K562 (cell line): ENCODE results near the gene RPL27. TPM values are rescaled to one million over a fixed set of nuclear protein-coding genes. Genes with fewer than 3 reads are reported as not detected.

Experiments
- ADNP ChIP-seq: fragments of 200-800 bp; sonication (Bioruptor generic); IDR thresholded peaks from 2 replicates; pipeline ENCODE4 v1.6.1; 2016; ENCODE audit warnings: missing genetic modification characterization, missing compliant biosample characterization
- BDP1 ChIP-seq: IDR thresholded peaks from 3 replicates; pipeline ENCODE4 v1.6.1; 2011; ENCODE audit not compliant: insufficient read length, insufficient read depth
- CSDE1 ChIP-seq, 2 experiments: fragments of 450-650 bp; IDR thresholded peaks; 2 replicates each; pipeline ENCODE4 v1.6.1; 2016; ENCODE audit warnings: mild to moderate bottlenecking in 1 of 2
- E2F6 ChIP-seq, 2 experiments: IDR thresholded peaks; 2 replicates each; pipeline ENCODE4 v1.6.1; 2011; ENCODE audit warnings: borderline replicate concordance in 1 of 2, control low read depth in 1 of 2, low read depth in 1 of 2, low read length in 1 of 2, mild to moderate bottlenecking in 1 of 2, mixed read lengths in 1 of 2, moderate library complexity in 1 of 2; ENCODE audit not compliant: insufficient read depth in 1 of 2, insufficient read length in 1 of 2, poor library complexity in 1 of 2, severe bottlenecking in 1 of 2; ENCODE audit errors: extremely low read depth in 1 of 2
- EZH2 ChIP-seq: IDR thresholded peaks from 2 replicates; pipeline ENCODE4 v1.6.1; 2012; ENCODE audit warnings: low read depth, mild to moderate bottlenecking, inconsistent platforms, low read length, borderline replicate concordance
- IRF2 ChIP-seq: sonication (generic); formaldehyde crosslinking; IDR thresholded peaks from 2 replicates; pipeline ENCODE4 v1.8.1; 2022; ENCODE audit warnings: mild to moderate bottlenecking, missing genetic modification reagents
- KDM2B ChIP-seq: fragments of 250-450 bp; sonication (Bioruptor Pico); IDR thresholded peaks from 2 replicates; pipeline ENCODE4 v1.8.0; 2021; ENCODE audit warnings: mild to moderate bottlenecking, moderate library complexity
- MEF2D ChIP-seq: conservative IDR thresholded peaks from 2 replicates; pipeline ENCODE4 v1.6.1; 2016; ENCODE audit warnings: low read depth, missing genetic modification characterization, missing compliant biosample characterization
- MEIS2 ChIP-seq: fragments of 450-650 bp; IDR thresholded peaks from 2 replicates; pipeline ENCODE4 v1.6.1; 2014; ENCODE audit warnings: mild to moderate bottlenecking; ENCODE audit not compliant: partially characterized antibody
- MXI1 ChIP-seq: IDR thresholded peaks from 2 replicates; pipeline ENCODE4 v1.6.1; 2011; ENCODE audit warnings: low read depth, mild to moderate bottlenecking, improper control_type of control experiment, low read length
- PTBP1 ChIP-seq: fragments of 200-400 bp; formaldehyde crosslinking; IDR thresholded peaks from 2 replicates; pipeline ENCODE4 v1.6.1; 2017; ENCODE audit warnings: low read depth, low read length
- ZBED1 ChIP-seq: IDR thresholded peaks from 2 replicates; pipeline ENCODE4 v1.6.1; 2014
- ZNF212 ChIP-seq: fragments of 450-650 bp; formaldehyde crosslinking; IDR thresholded peaks from 2 replicates; pipeline ENCODE4 v1.4.0; 2020; ENCODE audit warnings: mild to moderate bottlenecking
- ZNF217 ChIP-seq: sonication (generic); formaldehyde crosslinking; IDR thresholded peaks from 2 replicates; pipeline ENCODE4 v1.8.0; 2022; ENCODE audit warnings: mild to moderate bottlenecking, missing genetic modification reagents
- ZNF263 ChIP-seq: sonication (generic); formaldehyde crosslinking; IDR thresholded peaks from 2 replicates; pipeline ENCODE4 v1.8.0; 2022; ENCODE audit warnings: mild to moderate bottlenecking, missing genetic modification reagents, borderline replicate concordance
- ZNF282 ChIP-seq: sonication (generic); formaldehyde crosslinking; IDR thresholded peaks from 2 replicates; pipeline ENCODE4 v1.8.1; 2023; ENCODE audit warnings: missing genetic modification reagents
- ZNF764 ChIP-seq: fragments of 250-450 bp; sonication (Bioruptor Pico); IDR thresholded peaks from 2 replicates; pipeline ENCODE4 v1.4.0; 2020; ENCODE audit warnings: low read depth, mild to moderate bottlenecking, moderate library complexity
- ZNF830 ChIP-seq: fragments of 250-450 bp; sonication (Bioruptor Pico); IDR thresholded peaks from 2 replicates; pipeline ENCODE4 v1.5.0; 2021; ENCODE audit warnings: mild to moderate bottlenecking
- polyA plus RNA-seq, 8 experiments: library from polyadenylated mRNA; depleted of rRNA in 4 of 8; stranded (reverse) in 5 of 8; unstranded in 3 of 8; fragments of >200 nt; fragmentation: Nextera tagmentation in 2 of 8; fragmentation: Illumina TruSeq in 1 of 8; extraction: Ambion mirVana in 2 of 8; extraction: Trizol in 1 of 8; gene quantifications; 2 replicates each; pipeline versions ENCODE4 v1.2.1 to v1.2.3, GENCODE V29; 2011 to 2014; ENCODE audit warnings: inconsistent platforms in 1 of 8, missing spikeins in 1 of 8
- total RNA-seq, 7 experiments: library from RNA; depleted of rRNA in 6 of 7; stranded (reverse); fragments of >200 nt in 6 of 7; fragmentation: Illumina TruSeq in 2 of 7; extraction: Trizol in 2 of 7; gene quantifications; 2 replicates each; pipeline versions ENCODE4 v1.2.1 to v1.2.3, GENCODE V29; 2011 to 2021; ENCODE audit warnings: low replicate concordance in 1 of 7
- TF ChIP-seq, protein P1 (sequence below): fragments of 250-450 bp; sonication (Bioruptor Pico); IDR thresholded peaks from 2 replicates; pipeline ENCODE4 v1.4.0; 2020; ENCODE audit warnings: mild to moderate bottlenecking, moderate library complexity
- TF ChIP-seq, protein P2 (sequence below): sonication (generic); formaldehyde crosslinking; IDR thresholded peaks from 2 replicates; pipeline ENCODE4 v1.9.0; 2022; ENCODE audit warnings: mild to moderate bottlenecking, missing genetic modification reagents

Gene RPL27
- total and polyA plus RNA-seq, 9 of the 15 experiments (the other 6 are each of a cell fraction or from before 2014, with no cell fraction given) = 1,539 to 6,155 (median 3,710) TPM

DNA sequence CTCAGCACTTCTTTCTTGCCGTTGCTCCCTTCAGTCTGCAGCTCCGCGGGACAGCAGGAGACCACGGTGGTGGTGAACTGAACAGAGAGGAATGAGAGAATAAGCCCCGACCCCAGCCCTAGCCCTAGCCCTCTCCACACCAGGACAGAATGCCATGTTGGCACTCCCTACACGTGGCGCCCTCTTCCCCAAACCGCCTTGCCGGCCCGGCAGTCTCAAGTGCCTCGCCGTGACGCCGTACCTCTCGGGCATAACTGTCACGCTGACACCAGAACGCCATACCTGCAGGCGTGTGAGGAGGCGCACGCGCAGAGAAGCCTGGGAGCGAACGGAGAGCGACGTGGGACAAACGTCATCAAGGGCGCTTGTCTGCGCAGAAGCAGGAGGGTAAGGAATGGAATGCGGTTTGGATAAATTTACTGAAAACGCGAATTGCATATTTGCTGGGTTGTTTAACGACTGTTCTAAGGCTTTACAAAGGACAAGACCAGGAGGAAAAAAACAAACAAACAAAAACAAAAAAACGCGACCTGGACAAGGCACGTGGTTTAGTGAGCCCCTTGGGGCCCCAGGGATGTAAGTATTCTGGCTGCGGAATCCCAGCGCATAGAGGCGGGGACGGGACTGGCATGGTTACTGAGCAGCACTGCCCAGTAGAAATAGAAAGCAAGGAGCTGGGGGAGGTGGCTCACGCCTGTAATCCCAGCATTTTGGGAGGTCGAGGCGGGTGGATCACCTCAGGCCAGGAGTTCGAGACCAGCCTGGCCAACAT is 33.9 kb upstream of the RPL27 start, which contains the start of gene AARSD1 (continued):
- TF ChIP-seq, protein P1, sequence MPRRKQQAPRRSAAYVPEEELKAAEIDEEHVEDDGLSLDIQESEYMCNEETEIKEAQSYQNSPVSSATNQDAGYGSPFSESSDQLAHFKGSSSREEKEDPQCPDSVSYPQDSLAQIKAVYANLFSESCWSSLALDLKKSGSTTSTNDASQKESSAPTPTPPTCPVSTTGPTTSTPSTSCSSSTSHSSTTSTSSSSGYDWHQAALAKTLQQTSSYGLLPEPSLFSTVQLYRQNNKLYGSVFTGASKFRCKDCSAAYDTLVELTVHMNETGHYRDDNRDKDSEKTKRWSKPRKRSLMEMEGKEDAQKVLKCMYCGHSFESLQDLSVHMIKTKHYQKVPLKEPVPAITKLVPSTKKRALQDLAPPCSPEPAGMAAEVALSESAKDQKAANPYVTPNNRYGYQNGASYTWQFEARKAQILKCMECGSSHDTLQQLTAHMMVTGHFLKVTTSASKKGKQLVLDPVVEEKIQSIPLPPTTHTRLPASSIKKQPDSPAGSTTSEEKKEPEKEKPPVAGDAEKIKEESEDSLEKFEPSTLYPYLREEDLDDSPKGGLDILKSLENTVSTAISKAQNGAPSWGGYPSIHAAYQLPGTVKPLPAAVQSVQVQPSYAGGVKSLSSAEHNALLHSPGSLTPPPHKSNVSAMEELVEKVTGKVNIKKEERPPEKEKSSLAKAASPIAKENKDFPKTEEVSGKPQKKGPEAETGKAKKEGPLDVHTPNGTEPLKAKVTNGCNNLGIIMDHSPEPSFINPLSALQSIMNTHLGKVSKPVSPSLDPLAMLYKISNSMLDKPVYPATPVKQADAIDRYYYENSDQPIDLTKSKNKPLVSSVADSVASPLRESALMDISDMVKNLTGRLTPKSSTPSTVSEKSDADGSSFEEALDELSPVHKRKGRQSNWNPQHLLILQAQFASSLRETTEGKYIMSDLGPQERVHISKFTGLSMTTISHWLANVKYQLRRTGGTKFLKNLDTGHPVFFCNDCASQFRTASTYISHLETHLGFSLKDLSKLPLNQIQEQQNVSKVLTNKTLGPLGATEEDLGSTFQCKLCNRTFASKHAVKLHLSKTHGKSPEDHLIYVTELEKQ = no peak
- TF ChIP-seq ZNF830 = no peak
- TF ChIP-seq IRF2 (CRISPR knock-in tag) = no peak
- peak in 1 of 2 experiments; percentile 46; a peak in 1 of 4 replicates for TF ChIP-seq CSDE1 (IDR thresholded peaks at IDR 0.05)
- TF ChIP-seq BDP1 = no peak
- TF ChIP-seq KDM2B (CRISPR knock-in tag) = 0 out of 2 replicates have a peak, but pooled peaks have one; percentile 10
- TF ChIP-seq ZNF263 (CRISPR knock-in tag) = no peak
- peak; percentile 73 to 87 for TF ChIP-seq E2F6 (IDR thresholded peaks at IDR 0.05; ENCODE audit: borderline replicate concordance in 1 of 2, extremely low read depth in 1 of 2, insufficient read depth in 1 of 2, insufficient read length in 1 of 2, low read depth in 1 of 2, low read length in 1 of 2, poor library complexity in 1 of 2, severe bottlenecking in 1 of 2)
- TF ChIP-seq ZNF217 = no peak
- no peak for TF ChIP-seq MEF2D
- no peak for TF ChIP-seq PTBP1
- TF ChIP-seq ADNP (tag) = no peak; the same call in 1 of the 2 replicates
- TF ChIP-seq, protein P2, sequence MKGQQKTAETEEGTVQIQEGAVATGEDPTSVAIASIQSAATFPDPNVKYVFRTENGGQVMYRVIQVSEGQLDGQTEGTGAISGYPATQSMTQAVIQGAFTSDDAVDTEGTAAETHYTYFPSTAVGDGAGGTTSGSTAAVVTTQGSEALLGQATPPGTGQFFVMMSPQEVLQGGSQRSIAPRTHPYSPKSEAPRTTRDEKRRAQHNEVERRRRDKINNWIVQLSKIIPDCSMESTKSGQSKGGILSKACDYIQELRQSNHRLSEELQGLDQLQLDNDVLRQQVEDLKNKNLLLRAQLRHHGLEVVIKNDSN (CRISPR knock-in tag) = no peak
- no peak for TF ChIP-seq ZNF282 (CRISPR knock-in tag)
- no peak for TF ChIP-seq EZH2
- peak; percentile 82 for TF ChIP-seq MXI1
- TF ChIP-seq MEIS2 = peak; percentile 90
- no peak for TF ChIP-seq ZNF212 (CRISPR knock-in tag)
- no peak for TF ChIP-seq ZNF764
- TF ChIP-seq ZBED1 = no peak
